Stomach (tissue), 4 donors: ENCODE measurements around the gene GCKR.

ENCODE experiments used
- EP300 ChIP-seq: sonication (generic); formaldehyde crosslinking; IDR thresholded peaks from one replicate; pipeline ENCODE4 v1.6.1; 2017; ENCODE audit warnings: antibody characterized with exemption
- POLR2A ChIP-seq, 4 donors: fragments of 450-650 bp; IDR thresholded peaks; one replicate each; pipeline ENCODE4 v1.6.1; 2016; ENCODE audit warnings: antibody characterized with exemption in 4 of 4, control low read depth in 2 of 4, mild to moderate bottlenecking in 1 of 4, moderate library complexity in 1 of 4
- TF ChIP-seq, protein P1 (sequence below), 7 experiments: fragments of 450-650 bp in 4 of 7; fragments of 200-600 bp in 3 of 7; sonication (generic) in 3 of 7; IDR thresholded peaks; one replicate each; pipeline ENCODE4 v1.5.1; 2016 to 2019; ENCODE audit warnings: antibody characterized with exemption in 7 of 7, control low read depth in 2 of 7, mild to moderate bottlenecking in 1 of 7

DNA sequence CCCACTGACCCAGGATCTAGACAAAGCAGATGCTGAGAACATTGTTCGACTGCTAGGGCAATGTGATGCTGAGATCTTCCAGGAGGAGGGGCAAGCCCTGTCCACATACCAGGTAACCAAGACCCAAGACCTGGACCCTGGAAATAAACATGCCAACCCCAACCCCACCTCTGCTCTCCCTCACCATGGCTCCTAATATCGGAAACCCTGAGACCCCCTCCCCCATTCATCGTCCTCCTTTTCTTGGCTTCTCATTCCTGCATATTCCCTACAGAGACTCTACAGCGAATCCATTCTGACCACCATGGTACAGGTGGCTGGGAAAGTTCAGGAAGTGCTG, 619 bp downstream of the GCKR start:
- TF ChIP-seq EP300 (no peak), POLR2A (IDR thresholded peaks at IDR 0.05) (no peak)
- TF ChIP-seq, protein P1, sequence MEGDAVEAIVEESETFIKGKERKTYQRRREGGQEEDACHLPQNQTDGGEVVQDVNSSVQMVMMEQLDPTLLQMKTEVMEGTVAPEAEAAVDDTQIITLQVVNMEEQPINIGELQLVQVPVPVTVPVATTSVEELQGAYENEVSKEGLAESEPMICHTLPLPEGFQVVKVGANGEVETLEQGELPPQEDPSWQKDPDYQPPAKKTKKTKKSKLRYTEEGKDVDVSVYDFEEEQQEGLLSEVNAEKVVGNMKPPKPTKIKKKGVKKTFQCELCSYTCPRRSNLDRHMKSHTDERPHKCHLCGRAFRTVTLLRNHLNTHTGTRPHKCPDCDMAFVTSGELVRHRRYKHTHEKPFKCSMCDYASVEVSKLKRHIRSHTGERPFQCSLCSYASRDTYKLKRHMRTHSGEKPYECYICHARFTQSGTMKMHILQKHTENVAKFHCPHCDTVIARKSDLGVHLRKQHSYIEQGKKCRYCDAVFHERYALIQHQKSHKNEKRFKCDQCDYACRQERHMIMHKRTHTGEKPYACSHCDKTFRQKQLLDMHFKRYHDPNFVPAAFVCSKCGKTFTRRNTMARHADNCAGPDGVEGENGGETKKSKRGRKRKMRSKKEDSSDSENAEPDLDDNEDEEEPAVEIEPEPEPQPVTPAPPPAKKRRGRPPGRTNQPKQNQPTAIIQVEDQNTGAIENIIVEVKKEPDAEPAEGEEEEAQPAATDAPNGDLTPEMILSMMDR (IDR thresholded peaks at IDR 0.05): no peak
